OCI-LY7 (cell line): ENCODE data around the gene CEP192. TPM values are rescaled to one million over a fixed set of nuclear protein-coding genes. Genes with fewer than 3 reads are reported as not detected.

Source experiments
- BruUV-seq: library from RNA; stranded (reverse); fragments of 400-500 nt; replicated peaks from 2 replicates; lab custom pipeline; 2021; lab: Mats Ljungman, UMichigan
- CTCF ChIA-PET: fragments of 300-600 bp; sonication (Branson Sonifier 250); formaldehyde crosslinking; loops from one replicate; lab custom pipeline; 2022; ENCODE audit warnings: antibody characterized with exemption; ENCODE audit not compliant: unreplicated experiment; lab: Charles Lee
- POLR2A ChIA-PET: fragments of 300-600 bp; sonication (Branson Sonifier 250); formaldehyde crosslinking; loops from one replicate; lab custom pipeline; 2022; ENCODE audit warnings: antibody characterized with exemption; lab: Charles Lee
- DNase-seq: peaks from one replicate; pipeline ENCODE4 v3.0.0-alpha.2; 2015; ENCODE audit warnings: low spot score
- H2AFZ ChIP-seq: fragments of 200-600 bp; sonication (generic), shearing (Covaris generic); 2 replicates; pipeline ENCODE4 v1.6.1; 2014; ENCODE audit warnings: mild to moderate bottlenecking, antibody characterized with exemption, low read length, moderate library complexity
- H3K27ac ChIP-seq: fragments of 200-600 bp; sonication (generic); 2 replicates; pipeline ENCODE4 v1.5.1; 2014; ENCODE audit warnings: mixed run types, low read depth, mild to moderate bottlenecking, moderate library complexity, low read length, inconsistent platforms; ENCODE audit not compliant: poor library complexity, severe bottlenecking
- H3K36me3 ChIP-seq: fragments of 200-600 bp; sonication (generic); 2 replicates; pipeline ENCODE4 v1.6.1; 2014; ENCODE audit warnings: mild to moderate bottlenecking, antibody characterized with exemption, low read length, moderate library complexity, mixed read lengths; ENCODE audit not compliant: insufficient read depth
- H3K4me1 ChIP-seq: fragments of 200-600 bp; sonication (generic); 2 replicates; pipeline ENCODE4 v1.5.1; 2014; ENCODE audit warnings: mild to moderate bottlenecking, low read length; ENCODE audit not compliant: insufficient read depth, poor library complexity, severe bottlenecking
- H3K4me2 ChIP-seq: fragments of 200-600 bp; sonication (generic); 2 replicates; pipeline ENCODE4 v1.6.1; 2014; ENCODE audit warnings: mild to moderate bottlenecking, low read length
- H3K4me3 ChIP-seq: fragments of 200-600 bp; sonication (generic); 2 replicates; pipeline ENCODE4 v1.5.1; 2014; ENCODE audit warnings: mild to moderate bottlenecking, low read depth, low read length; ENCODE audit not compliant: poor library complexity, severe bottlenecking
- H3K79me2 ChIP-seq: fragments of 200-600 bp; sonication (generic); 2 replicates; pipeline ENCODE4 v1.6.1; 2016; ENCODE audit warnings: low read depth, mild to moderate bottlenecking, low read length, moderate library complexity, mixed read lengths; ENCODE audit not compliant: insufficient read depth
- H3K9me2 ChIP-seq: fragments of 200-600 bp; sonication (generic); 2 replicates; pipeline ENCODE4 v1.6.1; 2016; ENCODE audit warnings: mild to moderate bottlenecking, low read length, mixed read lengths; ENCODE audit not compliant: insufficient read depth
- H3K9me3 ChIP-seq: fragments of 200-600 bp; sonication (generic); 2 replicates; pipeline ENCODE4 v1.6.1; 2014; ENCODE audit warnings: mild to moderate bottlenecking, mixed run types, low read length, mixed read lengths
- H4K20me1 ChIP-seq: fragments of 200-600 bp; sonication (generic); 2 replicates; pipeline ENCODE4 v1.6.1; 2014; ENCODE audit warnings: mild to moderate bottlenecking, antibody characterized with exemption, low read length, moderate library complexity, mixed read lengths; ENCODE audit not compliant: insufficient read depth
- CTCF ChIP-seq: fragments of 200-600 bp; sonication (generic); conservative IDR thresholded peaks from 2 replicates; pipeline ENCODE4 v1.5.1; 2014; ENCODE audit warnings: mild to moderate bottlenecking, antibody characterized with exemption, low read length, moderate library complexity, mixed read lengths
- EZH2phosphoT487 ChIP-seq: fragments of 200-600 bp; sonication (generic); IDR thresholded peaks from 2 replicates; pipeline ENCODE4 v1.6.1; 2018; ENCODE audit warnings: low read depth, borderline replicate concordance, mild to moderate bottlenecking, mixed run types, antibody characterized with exemption, low read length, moderate library complexity, mixed read lengths
- intact Hi-C: fragments of 100-400 bp; cut with micrococcal nuclease; formaldehyde crosslinking; loops from one replicate; pipeline ENCODE4 v1.10.0; 2022; ENCODE audit not compliant: unreplicated experiment
- total RNA-seq, 2 experiments: library from RNA; depleted of rRNA in 1 of 2; stranded (reverse); fragments of >200 nt in 1 of 2; shearing (Covaris generic) in 1 of 2; gene quantifications; 2 replicates each; pipeline ENCODE4 v1.2.3, GENCODE V29; 2014 to 2022

Gene CEP192
- total RNA-seq, 2 experiments from 2014 or later: 55.5 to 59.9 TPM

GRCh38 chr18:13126966-13127598, 135.9 kb downstream of the CEP192 start:
- CTCF ChIA-PET: no interaction called here
- intact Hi-C loops: loop anchor here (10.0 kb wide), 1 partner anchor 1812 kb away; no protein-coding TSS in a partner anchor
- TF ChIP-seq CTCF (no peak), EZH2phosphoT487 (no peak)
- POLR2A ChIA-PET: no interaction called here
- H2AFZ ChIP-seq: no peak overlapping the region
- no peaks in the 10 kb centered on the region for H3K9me3 ChIP-seq
- H3K4me3 ChIP-seq: no peak overlapping the region
- H3K36me3 ChIP-seq: peaks cover 31% of the 10 kb centered on the region; the same call in 1 of the 2 replicates
- DNase-seq: no peak
- no peaks in the 10 kb centered on the region for H4K20me1 ChIP-seq
- H3K4me1 ChIP-seq: no peaks in the 10 kb centered on the region
- no peak overlapping the region for H3K4me2 ChIP-seq
- H3K9me2 ChIP-seq: no peaks in the 10 kb centered on the region
- BruUV-seq: no TSS peak
- no peak overlapping the region for H3K27ac ChIP-seq
- no peaks in the 10 kb centered on the region for H3K79me2 ChIP-seq

GRCh38 chr18:13131283-13131682, 140.1 kb downstream of the CEP192 start:
- no TSS peak for BruUV-seq
- ChIA-PET POLR2A (no interaction called here), CTCF (no interaction called here)
- Histone ChIP-seq H3K9me3 (no peaks in the 10 kb centered on the region), H3K9me2 (no peaks in the 10 kb centered on the region), H3K4me3 (no peak overlapping the region), H3K79me2 (no peaks in the 10 kb centered on the region), H3K36me3 (peaks cover 6% of the 10 kb centered on the region; the same call in 1 of the 2 replicates), H3K4me2 (no peak overlapping the region), H2AFZ (no peak overlapping the region), H3K27ac (no peak overlapping the region), H4K20me1 (no peaks in the 10 kb centered on the region), H3K4me1 (no peaks in the 10 kb centered on the region)
- intact Hi-C loops: no loop called here
- DNase-seq: no peak
- TF ChIP-seq EZH2phosphoT487: no peak
- no peak for TF ChIP-seq CTCF

GRCh38 chr18:13134551-13135401, 143.6 kb downstream of the CEP192 start:
- Histone ChIP-seq H2AFZ (no peak overlapping the region), H3K9me3 (no peaks in the 10 kb centered on the region), H3K79me2 (no peaks in the 10 kb centered on the region), H3K36me3 (no peaks in the 10 kb centered on the region), H3K4me3 (no peak overlapping the region), H3K9me2 (no peaks in the 10 kb centered on the region), H3K4me1 (no peaks in the 10 kb centered on the region), H3K4me2 (no peak overlapping the region), H4K20me1 (no peaks in the 10 kb centered on the region), H3K27ac (no peak overlapping the region)
- intact Hi-C loops: no loop called here
- DNase-seq: no peak
- no TSS peak for BruUV-seq
- CTCF ChIA-PET: no interaction called here
- POLR2A ChIA-PET: no interaction called here
- TF ChIP-seq EZH2phosphoT487 (no peak), CTCF (no peak)
